Right atrium auricular region (tissue), 2 donors: ENCODE measurements around the gene IL13RA2. TPM values are rescaled to one million over a fixed set of nuclear protein-coding genes. Genes with fewer than 3 reads are reported as not detected.

ENCODE experiments used
- DNase-seq: peaks from one replicate; pipeline ENCODE4 v3.0.0-alpha.2; 2019; ENCODE audit warnings: low spot score
- H3K27ac ChIP-seq, 2 donors: fragments of 200-600 bp; sonication (generic); 1 replicate in 1 of 2; 2 replicates in 1 of 2; pipeline ENCODE4 v1.5.1; 2016 to 2019
- H3K27me3 ChIP-seq, 2 donors: fragments of 200-600 bp; sonication (generic); one replicate each; pipeline versions ENCODE4 v1.5.1 to v1.6.0; 2017 to 2019
- H3K36me3 ChIP-seq: fragments of 200-600 bp; sonication (generic); one replicate; pipeline ENCODE4 v1.5.1; 2016
- H3K4me1 ChIP-seq, 2 donors: fragments of 200-600 bp; sonication (generic); one replicate each; pipeline versions ENCODE4 v1.5.1 to v1.6.0; 2017 to 2019
- H3K4me3 ChIP-seq, 2 donors: fragments of 200-600 bp; sonication (generic); 1 replicate in 1 of 2; 2 replicates in 1 of 2; pipeline ENCODE4 v1.5.1; 2017 to 2019; ENCODE audit warnings: mild to moderate bottlenecking in 1 of 2, moderate library complexity in 1 of 2
- H3K9me3 ChIP-seq, 2 donors: fragments of 200-600 bp; sonication (generic); one replicate each; pipeline ENCODE4 v1.5.1; 2019
- total RNA-seq, 2 donors: library from RNA; depleted of rRNA; stranded (reverse); fragments of >200 nt; gene quantifications; one replicate each; pipeline ENCODE4 v1.1.0, GENCODE V29; 2016
- TF ChIP-seq, protein P1 (sequence below), 2 donors: fragments of 200-600 bp; sonication (generic); IDR thresholded peaks; one replicate each; pipeline ENCODE4 v1.5.1; 2019; ENCODE audit warnings: antibody characterized with exemption in 2 of 2

Gene IL13RA2, protein sequence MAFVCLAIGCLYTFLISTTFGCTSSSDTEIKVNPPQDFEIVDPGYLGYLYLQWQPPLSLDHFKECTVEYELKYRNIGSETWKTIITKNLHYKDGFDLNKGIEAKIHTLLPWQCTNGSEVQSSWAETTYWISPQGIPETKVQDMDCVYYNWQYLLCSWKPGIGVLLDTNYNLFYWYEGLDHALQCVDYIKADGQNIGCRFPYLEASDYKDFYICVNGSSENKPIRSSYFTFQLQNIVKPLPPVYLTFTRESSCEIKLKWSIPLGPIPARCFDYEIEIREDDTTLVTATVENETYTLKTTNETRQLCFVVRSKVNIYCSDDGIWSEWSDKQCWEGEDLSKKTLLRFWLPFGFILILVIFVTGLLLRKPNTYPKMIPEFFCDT
- under 1 TPM; 0.44 to 0.47 TPM for total RNA-seq

DNA sequence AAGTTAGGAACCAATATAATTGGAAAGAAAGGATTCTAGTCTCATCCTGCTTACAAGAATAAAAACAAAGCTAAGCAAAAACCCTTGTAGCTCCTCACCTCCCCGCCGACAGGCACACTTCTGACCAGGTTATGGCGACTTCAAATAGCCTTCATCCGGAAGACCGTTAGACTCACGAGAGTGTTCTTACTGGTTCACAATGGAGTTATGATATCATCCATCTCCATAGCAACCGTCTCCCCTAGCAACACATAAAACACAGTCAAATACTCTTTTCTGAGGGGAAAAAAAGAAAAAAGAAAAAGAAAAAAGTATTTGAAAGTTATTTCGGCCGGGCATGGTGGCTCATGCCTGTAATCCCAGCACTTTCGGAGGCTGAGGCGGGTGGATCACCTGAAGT, at the start of gene IL13RA2:
TSS of gene IL13RA2 (minus strand) at position 162 of the 400 bp plus-strand sequence. CDS start 347 bp downstream, outside the sequence.
- H3K4me3 ChIP-seq, result no peak within 1 kb of the TSS

DNA sequence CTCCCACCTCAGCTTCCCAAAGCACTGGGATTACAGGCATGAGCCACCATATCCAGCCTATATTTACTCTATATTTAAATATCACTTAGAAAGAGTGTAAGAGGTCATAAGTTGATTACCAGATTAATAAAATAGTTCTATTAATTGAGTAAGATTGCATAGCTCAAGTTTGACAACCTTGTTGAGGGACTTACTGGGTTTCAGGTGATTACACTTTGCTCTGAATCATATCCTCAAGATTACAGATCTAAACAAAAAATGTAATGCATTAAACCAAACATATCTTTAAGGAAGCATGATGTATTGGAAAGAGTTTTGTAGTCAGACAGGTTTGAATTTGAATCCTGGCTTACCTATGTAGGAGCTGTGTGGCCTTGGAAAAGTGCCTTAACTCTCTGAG, 47.9 kb upstream of the IL13RA2 start:
- H3K27me3 ChIP-seq, result no peaks in the 10 kb centered on the region
- H3K36me3 ChIP-seq, result no peaks in the 10 kb centered on the region
- peaks cover 0 to 14% of the 10 kb centered on the region in 2 donors for H3K9me3 ChIP-seq
- TF ChIP-seq, protein P1, sequence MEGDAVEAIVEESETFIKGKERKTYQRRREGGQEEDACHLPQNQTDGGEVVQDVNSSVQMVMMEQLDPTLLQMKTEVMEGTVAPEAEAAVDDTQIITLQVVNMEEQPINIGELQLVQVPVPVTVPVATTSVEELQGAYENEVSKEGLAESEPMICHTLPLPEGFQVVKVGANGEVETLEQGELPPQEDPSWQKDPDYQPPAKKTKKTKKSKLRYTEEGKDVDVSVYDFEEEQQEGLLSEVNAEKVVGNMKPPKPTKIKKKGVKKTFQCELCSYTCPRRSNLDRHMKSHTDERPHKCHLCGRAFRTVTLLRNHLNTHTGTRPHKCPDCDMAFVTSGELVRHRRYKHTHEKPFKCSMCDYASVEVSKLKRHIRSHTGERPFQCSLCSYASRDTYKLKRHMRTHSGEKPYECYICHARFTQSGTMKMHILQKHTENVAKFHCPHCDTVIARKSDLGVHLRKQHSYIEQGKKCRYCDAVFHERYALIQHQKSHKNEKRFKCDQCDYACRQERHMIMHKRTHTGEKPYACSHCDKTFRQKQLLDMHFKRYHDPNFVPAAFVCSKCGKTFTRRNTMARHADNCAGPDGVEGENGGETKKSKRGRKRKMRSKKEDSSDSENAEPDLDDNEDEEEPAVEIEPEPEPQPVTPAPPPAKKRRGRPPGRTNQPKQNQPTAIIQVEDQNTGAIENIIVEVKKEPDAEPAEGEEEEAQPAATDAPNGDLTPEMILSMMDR (IDR thresholded peaks at IDR 0.05), result no peak
- no peak overlapping the region for H3K27ac ChIP-seq
- DNase-seq, result no peak
- no peaks in the 10 kb centered on the region for H3K4me1 ChIP-seq
- H3K4me3 ChIP-seq, result no peak overlapping the region

More for the DNA sequence above, at the start of gene IL13RA2:
- Histone ChIP-seq H3K9me3 (no peaks in the 10 kb centered on the region), H3K27me3 (no peaks in the 10 kb centered on the region), H3K27ac (no peak within 1 kb of the TSS), H3K4me1 (no peaks in the 10 kb centered on the region), H3K36me3 (no peaks in the 10 kb centered on the region)
- no peak for DNase-seq
- TF ChIP-seq, protein P1 (IDR thresholded peaks at IDR 0.05), result no peak

DNA sequence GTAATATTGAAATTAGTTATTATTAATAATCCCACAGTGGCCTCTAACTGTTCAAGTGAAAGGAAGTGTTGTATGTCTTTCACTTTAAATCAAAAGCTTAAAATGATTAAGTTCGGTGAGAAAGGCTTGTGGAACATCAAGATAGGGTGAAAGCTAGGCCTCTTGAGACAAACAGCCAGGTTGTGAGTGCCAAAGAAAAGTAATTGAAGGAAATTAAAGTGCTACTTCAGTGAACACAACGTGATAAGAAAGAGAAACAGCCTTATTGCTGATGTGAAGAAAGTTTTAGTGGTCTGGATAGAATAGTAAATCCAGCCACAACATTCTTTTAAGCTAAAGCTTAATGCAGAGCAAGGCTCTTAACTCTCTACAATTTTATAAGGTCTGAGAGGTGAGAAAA, 42.6 kb upstream of the IL13RA2 start:
- no peak for DNase-seq
- Histone ChIP-seq H3K4me1 (no peaks in the 10 kb centered on the region), H3K4me3 (no peak overlapping the region), H3K27ac (no peak overlapping the region), H3K9me3 (peaks cover 0 to 14% of the 10 kb centered on the region in 2 donors), H3K36me3 (no peaks in the 10 kb centered on the region), H3K27me3 (no peaks in the 10 kb centered on the region)
- TF ChIP-seq, protein P1 (IDR thresholded peaks at IDR 0.05), result no peak

DNA sequence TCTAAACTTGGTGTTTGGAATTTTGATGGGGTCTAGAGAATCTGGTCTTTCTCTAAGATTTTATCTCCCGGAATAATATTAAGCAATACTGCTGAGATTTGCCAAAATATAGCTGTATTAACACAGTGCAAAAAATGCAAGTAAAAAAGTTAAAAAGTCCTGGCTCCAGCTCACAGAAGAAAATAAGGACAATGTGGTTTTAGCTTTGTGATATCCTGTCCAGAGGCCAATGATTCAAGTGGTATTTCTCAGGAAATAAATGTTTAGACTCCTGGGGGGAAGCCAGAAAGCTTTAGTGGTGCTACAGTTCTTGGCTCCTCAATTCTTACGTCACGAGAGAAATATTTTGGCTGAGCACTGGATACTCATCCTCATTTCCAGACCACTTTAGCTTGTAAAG, 40.9 kb upstream of the IL13RA2 start:
- Histone ChIP-seq H3K27me3 (no peaks in the 10 kb centered on the region), H3K4me3 (no peak overlapping the region), H3K36me3 (no peaks in the 10 kb centered on the region), H3K4me1 (no peaks in the 10 kb centered on the region), H3K27ac (no peak overlapping the region), H3K9me3 (peaks cover 0 to 14% of the 10 kb centered on the region in 2 donors)
- TF ChIP-seq, protein P1 (IDR thresholded peaks at IDR 0.05), result no peak
- no peak for DNase-seq

DNA sequence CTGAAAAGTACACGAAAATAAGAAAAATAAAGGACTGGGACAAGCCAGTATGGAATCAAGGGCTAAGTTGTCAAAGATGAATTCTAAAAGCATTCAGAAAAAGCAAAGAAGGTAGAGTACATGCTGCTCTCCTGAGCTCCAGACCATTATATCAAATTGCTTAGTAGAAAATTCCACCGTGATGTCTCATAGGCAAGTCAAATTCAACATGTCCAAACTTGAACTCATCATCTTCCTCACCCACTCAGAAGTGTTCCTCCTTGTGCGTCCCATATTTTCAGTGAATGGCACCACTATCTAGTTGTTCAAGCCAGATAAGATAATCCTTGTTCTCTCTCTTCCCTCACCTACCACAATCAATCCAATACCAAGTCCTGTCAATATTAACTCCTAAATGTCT, 37.5 kb upstream of the IL13RA2 start:
- no peak for DNase-seq
- Histone ChIP-seq H3K27me3 (peaks cover 0 to 2% of the 10 kb centered on the region in 2 donors), H3K36me3 (no peaks in the 10 kb centered on the region), H3K9me3 (no peaks in the 10 kb centered on the region), H3K4me1 (no peaks in the 10 kb centered on the region), H3K4me3 (no peak overlapping the region), H3K27ac (no peak overlapping the region)
- TF ChIP-seq, protein P1 (IDR thresholded peaks at IDR 0.05), result no peak
